LoVo (cell line): Measurements from ENCODE around the gene RGS14.
"Not testable (repeated sequence)": the region's sequence is repeated elsewhere in the genome, so short reads cannot be mapped to it uniquely, and the experiment has no call there.

Experiments used
- DNase-seq: peaks from one replicate; pipeline ENCODE4 v3.0.0-alpha.2; 2016; ENCODE audit warnings: low spot score

RGS14 gene

GRCh38 chr5:177403792-177404640 is 46.3 kb downstream of the RGS14 start:
- DNase-seq: peak; percentile 91

GRCh38 chr5:177404641-177405179 is 47.0 kb downstream of the RGS14 start:
- no peak for DNase-seq

- no peak for DNase-seq
Observed at GRCh38 chr5:177405312-177405711, 47.6 kb downstream of the RGS14 start.

GRCh38 chr5:177405805-177406204 is 48.1 kb downstream of the RGS14 start:
- no peak for DNase-seq

GRCh38 chr5:177409043-177409801 is 51.5 kb downstream of the RGS14 start, which contains the start of gene F12:
Gene F12, minus strand, starts transcription at chr5:177409564. Its CDS starts 37 bp downstream, at chr5:177409527.
- no peak for DNase-seq

GRCh38 chr5:177410575-177410974 is 52.9 kb downstream of the RGS14 start:
- no peak for DNase-seq

- no peak for DNase-seq
Observed at GRCh38 chr5:177412603-177413233, 55.0 kb downstream of the RGS14 start.

GRCh38 chr5:177414481-177414880 is 56.8 kb downstream of the RGS14 start:
- DNase-seq: no peak

GRCh38 chr5:177417081-177417480 is 59.4 kb downstream of the RGS14 start:
- DNase-seq: not testable (repeated sequence)

GRCh38 chr5:177419046-177419445 is 61.3 kb downstream of the RGS14 start:
- DNase-seq: no peak

- DNase-seq: not testable (repeated sequence)
Observed at GRCh38 chr5:177420472-177420871, 62.7 kb downstream of the RGS14 start.

GRCh38 chr5:177421062-177421798 is 63.5 kb downstream of the RGS14 start:
- no peak for DNase-seq
